NCI-H748 (cell line): Measurements from ENCODE around the gene ARF5.

Source experiments
- DNase-seq: peaks from one replicate; lab custom pipeline; 2025; ENCODE audit not compliant: unreplicated experiment; lab: John Stamatoyannopoulos, UW

ARF5 gene

DNA sequence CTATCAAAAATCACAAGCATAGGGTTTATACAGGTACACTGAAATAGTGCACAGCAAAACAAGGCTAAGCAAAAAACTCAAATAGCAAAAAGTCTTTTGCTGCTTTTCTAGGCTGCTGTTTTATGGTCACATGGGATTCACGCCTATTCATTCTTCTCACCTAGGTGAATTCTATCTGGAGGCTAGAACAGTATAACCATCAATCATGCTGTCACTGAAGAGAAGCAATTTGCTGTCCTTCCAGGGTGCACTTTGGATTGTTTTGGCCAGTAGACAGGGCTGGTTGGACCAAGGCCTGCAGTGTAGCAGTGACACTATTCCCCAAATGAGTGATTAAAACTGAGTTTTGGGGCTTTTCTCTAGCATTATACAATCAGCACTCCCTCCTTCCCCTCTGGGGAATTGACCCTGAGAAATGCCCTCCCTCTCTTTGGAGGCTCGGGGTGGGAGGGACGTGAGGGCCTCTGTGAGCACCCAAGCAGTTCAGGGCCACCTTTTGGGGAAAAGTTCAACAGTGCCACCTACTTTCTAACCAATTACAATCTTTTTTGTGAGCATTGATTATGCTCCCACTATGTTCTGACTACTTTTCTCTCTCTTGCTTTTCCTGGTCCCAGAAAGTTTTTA is 47.6 kb downstream of the ARF5 start:
- DNase-seq: no peak

DNA sequence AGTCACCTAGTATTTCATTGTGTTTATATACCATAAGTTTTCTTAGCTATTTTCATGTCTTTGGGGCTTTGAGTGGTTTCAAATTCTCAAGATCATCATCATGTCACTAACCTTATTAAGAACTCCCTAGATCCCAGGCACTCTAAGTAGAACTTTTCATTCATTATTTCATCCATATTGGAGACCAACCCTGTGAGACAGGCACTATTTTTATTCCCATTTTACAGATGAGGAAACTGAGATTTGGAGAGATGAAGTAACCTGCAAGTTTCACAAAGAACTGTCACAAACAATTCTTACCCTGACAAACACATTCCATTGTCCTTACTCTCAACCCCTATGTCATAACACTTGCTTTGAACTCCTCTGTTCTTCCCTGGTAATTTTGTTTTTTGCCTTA is 50.0 kb downstream of the ARF5 start:
- no peak for DNase-seq
